HUES48 (cell line): ENCODE data around the gene HTD2.

ENCODE experiments used
- H3K27ac ChIP-seq: one replicate; pipeline ENCODE4 v1.7.0; 2013; ENCODE audit warnings: low read depth, low read length, inconsistent platforms
- H3K27me3 ChIP-seq: 2 replicates; pipeline ENCODE4 v1.6.1; 2013; ENCODE audit warnings: mild to moderate bottlenecking, low read length; ENCODE audit not compliant: control insufficient read depth, insufficient read depth
- H3K36me3 ChIP-seq: 2 replicates; pipeline ENCODE4 v1.6.1; 2013; ENCODE audit warnings: low read length; ENCODE audit not compliant: control insufficient read depth, insufficient read depth
- H3K4me1 ChIP-seq: 2 replicates; pipeline ENCODE4 v1.6.1; 2013; ENCODE audit warnings: mild to moderate bottlenecking, low read length; ENCODE audit not compliant: control insufficient read depth, insufficient read depth
- H3K4me3 ChIP-seq: 2 replicates; pipeline ENCODE4 v1.5.1; 2013; ENCODE audit warnings: mild to moderate bottlenecking, low read depth, low read length
- H3K9ac ChIP-seq: 2 replicates; pipeline ENCODE4 v1.6.1; 2013; ENCODE audit warnings: mild to moderate bottlenecking, low read depth, low read length, moderate library complexity
- H3K9me3 ChIP-seq: 2 replicates; pipeline ENCODE4 v1.6.1; 2013; ENCODE audit warnings: low read length; ENCODE audit not compliant: control insufficient read depth, insufficient read depth

The HTD2 gene

GRCh38 chr3:58358808-58359207, 52.5 kb downstream of the HTD2 start:
- H3K4me1 ChIP-seq, result no peaks in the 10 kb centered on the region
- H3K27me3 ChIP-seq, result no peaks in the 10 kb centered on the region
- no peaks in the 10 kb centered on the region for H3K36me3 ChIP-seq
- no peaks in the 10 kb centered on the region for H3K9me3 ChIP-seq
- no peak overlapping the region for H3K4me3 ChIP-seq
- H3K27ac ChIP-seq, result no peak overlapping the region
- H3K9ac ChIP-seq, result no peak overlapping the region

- H3K27me3 ChIP-seq, result no peaks in the 10 kb centered on the region
- no peaks in the 10 kb centered on the region for H3K4me1 ChIP-seq
- no peaks in the 10 kb centered on the region for H3K36me3 ChIP-seq
- H3K4me3 ChIP-seq, result no peak overlapping the region
- no peaks in the 10 kb centered on the region for H3K9me3 ChIP-seq
- H3K9ac ChIP-seq, result no peak overlapping the region
- H3K27ac ChIP-seq, result no peak overlapping the region
Observed at GRCh38 chr3:58359621-58360020, 53.3 kb downstream of the HTD2 start.

GRCh38 chr3:58361866-58362265, 55.5 kb downstream of the HTD2 start:
- no peaks in the 10 kb centered on the region for H3K9me3 ChIP-seq
- no peaks in the 10 kb centered on the region for H3K27me3 ChIP-seq
- H3K4me1 ChIP-seq, result peaks cover 13% of the 10 kb centered on the region
- no peak overlapping the region for H3K27ac ChIP-seq
- H3K36me3 ChIP-seq, result no peaks in the 10 kb centered on the region
- no peak overlapping the region for H3K9ac ChIP-seq
- H3K4me3 ChIP-seq, result no peak overlapping the region

- no peak overlapping the region for H3K27ac ChIP-seq
- H3K9ac ChIP-seq, result no peak overlapping the region
- H3K27me3 ChIP-seq, result no peaks in the 10 kb centered on the region
- no peaks in the 10 kb centered on the region for H3K36me3 ChIP-seq
- H3K9me3 ChIP-seq, result no peaks in the 10 kb centered on the region
- H3K4me3 ChIP-seq, result no peak overlapping the region
- H3K4me1 ChIP-seq, result peaks cover 13% of the 10 kb centered on the region
Observed at GRCh38 chr3:58366699-58367098, 60.4 kb downstream of the HTD2 start.

GRCh38 chr3:58369038-58369437, 62.7 kb downstream of the HTD2 start:
- Histone ChIP-seq H3K9ac (no peak overlapping the region), H3K27ac (no peak overlapping the region), H3K4me1 (peaks cover 13% of the 10 kb centered on the region), H3K9me3 (no peaks in the 10 kb centered on the region), H3K27me3 (no peaks in the 10 kb centered on the region), H3K36me3 (no peaks in the 10 kb centered on the region), H3K4me3 (no peak overlapping the region)
